K562 (cell line): Measurements from ENCODE around the gene HP1BP3. TPM values are rescaled to one million over a fixed set of nuclear protein-coding genes. Genes with fewer than 3 reads are reported as not detected.
A peak's percentile ranks its signal among the peaks of the same experiment; 100 is the strongest.

Experiments used
- FOXK1 ChIP-seq: sonication (generic); formaldehyde crosslinking; IDR thresholded peaks from 2 replicates; pipeline ENCODE4 v1.8.0; 2022; ENCODE audit warnings: missing genetic modification reagents, mild to moderate bottlenecking, borderline replicate concordance
- HDAC2 ChIP-seq: fragments of 450-650 bp; IDR thresholded peaks from 2 replicates; pipeline ENCODE4 v1.6.1; 2016; ENCODE audit warnings: mild to moderate bottlenecking
- HNRNPK ChIP-seq: fragments of 200-400 bp; formaldehyde crosslinking; IDR thresholded peaks from one replicate; pipeline ENCODE4 v1.6.1; 2018; ENCODE audit warnings: mild to moderate bottlenecking, low read depth, low read length; ENCODE audit not compliant: poor library complexity, severe bottlenecking
- MED1 ChIP-seq: sonication (generic); formaldehyde crosslinking; IDR thresholded peaks from 2 replicates; pipeline ENCODE4 v1.8.1; 2023; ENCODE audit warnings: missing genetic modification reagents, borderline replicate concordance
- RAD21 ChIP-seq, 2 experiments: fragments of 250-450 bp in 1 of 2; fragments of 450-650 bp in 1 of 2; sonication (Bioruptor Pico) in 1 of 2; formaldehyde crosslinking in 1 of 2; IDR thresholded peaks in 1 of 2; conservative IDR thresholded peaks in 1 of 2; 2 replicates each; pipeline versions ENCODE4 v1.4.0 to v1.8.0; 2020 to 2022; ENCODE audit warnings: mild to moderate bottlenecking in 2 of 2, moderate library complexity in 1 of 2
- RBM15 ChIP-seq: fragments of 200-400 bp; formaldehyde crosslinking; IDR thresholded peaks from 2 replicates; pipeline ENCODE4 v1.6.1; 2018; ENCODE audit warnings: mild to moderate bottlenecking, low read length, moderate library complexity; ENCODE audit not compliant: insufficient read depth
- SFPQ ChIP-seq: fragments of 200-400 bp; formaldehyde crosslinking; IDR thresholded peaks from 2 replicates; pipeline ENCODE4 v1.6.1; 2017; ENCODE audit warnings: mild to moderate bottlenecking, low read depth, low read length, moderate library complexity
- USF2 ChIP-seq: sonication (generic); formaldehyde crosslinking; IDR thresholded peaks from 2 replicates; pipeline ENCODE4 v1.5.0; 2020; ENCODE audit warnings: missing genetic modification reagents
- ZNF23 ChIP-seq: fragments of 250-450 bp; sonication (Bioruptor Pico); IDR thresholded peaks from 2 replicates; pipeline ENCODE4 v1.4.0; 2020; ENCODE audit warnings: mild to moderate bottlenecking
- polyA plus RNA-seq, 8 experiments: library from polyadenylated mRNA; depleted of rRNA in 4 of 8; stranded (reverse) in 5 of 8; unstranded in 3 of 8; fragments of >200 nt; fragmentation: Nextera tagmentation in 2 of 8; fragmentation: Illumina TruSeq in 1 of 8; extraction: Ambion mirVana in 2 of 8; extraction: Trizol in 1 of 8; gene quantifications; 2 replicates each; pipeline versions ENCODE4 v1.2.1 to v1.2.3, GENCODE V29; 2011 to 2014; ENCODE audit warnings: inconsistent platforms in 1 of 8, missing spikeins in 1 of 8
- total RNA-seq, 7 experiments: library from RNA; depleted of rRNA in 6 of 7; stranded (reverse); fragments of >200 nt in 6 of 7; fragmentation: Illumina TruSeq in 2 of 7; extraction: Trizol in 2 of 7; gene quantifications; 2 replicates each; pipeline versions ENCODE4 v1.2.1 to v1.2.3, GENCODE V29; 2011 to 2021; ENCODE audit warnings: low replicate concordance in 1 of 7
- TF ChIP-seq, protein P1 (sequence below): IDR thresholded peaks from 3 replicates; pipeline ENCODE4 v1.6.1; 2011; ENCODE audit warnings: borderline replicate concordance, mild to moderate bottlenecking, moderate library complexity; ENCODE audit not compliant: insufficient read length; ENCODE audit errors: extremely low read depth
- TF ChIP-seq, protein P2 (sequence below): sonication (generic); formaldehyde crosslinking; IDR thresholded peaks from 2 replicates; pipeline ENCODE4 v1.8.1; 2023; ENCODE audit warnings: missing genetic modification reagents, mild to moderate bottlenecking, borderline replicate concordance

Gene HP1BP3
- total and polyA plus RNA-seq, 9 of the 15 experiments (the other 6 are each of a cell fraction or from before 2014, with no cell fraction given): 57.3 to 513 (median 240) TPM

GRCh38 chr1:20727746-20728316 lies 59.3 kb downstream of the HP1BP3 start (continued):
- TF ChIP-seq MED1 (CRISPR knock-in tag) (no peak), RBM15 (no peak), USF2 (CRISPR knock-in tag) (no peak), FOXK1 (CRISPR knock-in tag) (no peak), HNRNPK (no peak), SFPQ (no peak), ZNF23 (CRISPR knock-in tag) (no peak), RAD21 (CRISPR knock-in tag; conservative IDR thresholded peaks at IDR 0.05 in 1 of 2, IDR thresholded peaks at IDR 0.05 in 1 of 2) (peak in 1 of 2 experiments; percentile 31; a peak in 2 of 4 replicates), HDAC2 (no peak)
- TF ChIP-seq, protein P1, sequence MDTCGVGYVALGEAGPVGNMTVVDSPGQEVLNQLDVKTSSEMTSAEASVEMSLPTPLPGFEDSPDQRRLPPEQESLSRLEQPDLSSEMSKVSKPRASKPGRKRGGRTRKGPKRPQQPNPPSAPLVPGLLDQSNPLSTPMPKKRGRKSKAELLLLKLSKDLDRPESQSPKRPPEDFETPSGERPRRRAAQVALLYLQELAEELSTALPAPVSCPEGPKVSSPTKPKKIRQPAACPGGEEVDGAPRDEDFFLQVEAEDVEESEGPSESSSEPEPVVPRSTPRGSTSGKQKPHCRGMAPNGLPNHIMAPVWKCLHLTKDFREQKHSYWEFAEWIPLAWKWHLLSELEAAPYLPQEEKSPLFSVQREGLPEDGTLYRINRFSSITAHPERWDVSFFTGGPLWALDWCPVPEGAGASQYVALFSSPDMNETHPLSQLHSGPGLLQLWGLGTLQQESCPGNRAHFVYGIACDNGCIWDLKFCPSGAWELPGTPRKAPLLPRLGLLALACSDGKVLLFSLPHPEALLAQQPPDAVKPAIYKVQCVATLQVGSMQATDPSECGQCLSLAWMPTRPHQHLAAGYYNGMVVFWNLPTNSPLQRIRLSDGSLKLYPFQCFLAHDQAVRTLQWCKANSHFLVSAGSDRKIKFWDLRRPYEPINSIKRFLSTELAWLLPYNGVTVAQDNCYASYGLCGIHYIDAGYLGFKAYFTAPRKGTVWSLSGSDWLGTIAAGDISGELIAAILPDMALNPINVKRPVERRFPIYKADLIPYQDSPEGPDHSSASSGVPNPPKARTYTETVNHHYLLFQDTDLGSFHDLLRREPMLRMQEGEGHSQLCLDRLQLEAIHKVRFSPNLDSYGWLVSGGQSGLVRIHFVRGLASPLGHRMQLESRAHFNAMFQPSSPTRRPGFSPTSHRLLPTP: no peak
- TF ChIP-seq, protein P2, sequence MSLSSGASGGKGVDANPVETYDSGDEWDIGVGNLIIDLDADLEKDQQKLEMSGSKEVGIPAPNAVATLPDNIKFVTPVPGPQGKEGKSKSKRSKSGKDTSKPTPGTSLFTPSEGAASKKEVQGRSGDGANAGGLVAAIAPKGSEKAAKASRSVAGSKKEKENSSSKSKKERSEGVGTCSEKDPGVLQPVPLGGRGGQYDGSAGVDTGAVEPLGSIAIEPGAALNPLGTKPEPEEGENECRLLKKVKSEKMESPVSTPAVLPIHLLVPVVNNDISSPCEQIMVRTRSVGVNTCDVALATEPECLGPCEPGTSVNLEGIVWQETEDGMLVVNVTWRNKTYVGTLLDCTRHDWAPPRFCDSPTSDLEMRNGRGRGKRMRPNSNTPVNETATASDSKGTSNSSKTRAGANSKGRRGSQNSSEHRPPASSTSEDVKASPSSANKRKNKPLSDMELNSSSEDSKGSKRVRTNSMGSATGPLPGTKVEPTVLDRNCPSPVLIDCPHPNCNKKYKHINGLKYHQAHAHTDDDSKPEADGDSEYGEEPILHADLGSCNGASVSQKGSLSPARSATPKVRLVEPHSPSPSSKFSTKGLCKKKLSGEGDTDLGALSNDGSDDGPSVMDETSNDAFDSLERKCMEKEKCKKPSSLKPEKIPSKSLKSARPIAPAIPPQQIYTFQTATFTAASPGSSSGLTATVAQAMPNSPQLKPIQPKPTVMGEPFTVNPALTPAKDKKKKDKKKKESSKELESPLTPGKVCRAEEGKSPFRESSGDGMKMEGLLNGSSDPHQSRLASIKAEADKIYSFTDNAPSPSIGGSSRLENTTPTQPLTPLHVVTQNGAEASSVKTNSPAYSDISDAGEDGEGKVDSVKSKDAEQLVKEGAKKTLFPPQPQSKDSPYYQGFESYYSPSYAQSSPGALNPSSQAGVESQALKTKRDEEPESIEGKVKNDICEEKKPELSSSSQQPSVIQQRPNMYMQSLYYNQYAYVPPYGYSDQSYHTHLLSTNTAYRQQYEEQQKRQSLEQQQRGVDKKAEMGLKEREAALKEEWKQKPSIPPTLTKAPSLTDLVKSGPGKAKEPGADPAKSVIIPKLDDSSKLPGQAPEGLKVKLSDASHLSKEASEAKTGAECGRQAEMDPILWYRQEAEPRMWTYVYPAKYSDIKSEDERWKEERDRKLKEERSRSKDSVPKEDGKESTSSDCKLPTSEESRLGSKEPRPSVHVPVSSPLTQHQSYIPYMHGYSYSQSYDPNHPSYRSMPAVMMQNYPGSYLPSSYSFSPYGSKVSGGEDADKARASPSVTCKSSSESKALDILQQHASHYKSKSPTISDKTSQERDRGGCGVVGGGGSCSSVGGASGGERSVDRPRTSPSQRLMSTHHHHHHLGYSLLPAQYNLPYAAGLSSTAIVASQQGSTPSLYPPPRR (CRISPR knock-in tag): no peak
